Naive B cell (primary cell): ENCODE data around the gene RSPO3. TPM values are rescaled to one million over a fixed set of nuclear protein-coding genes. Genes with fewer than 3 reads are reported as not detected.

Experiments used
- ATAC-seq, 2 donors: fragments of 150-1000 bp; cut with Tn5 transposase; 2 replicates each; pipeline ENCODE4 v1.10.0; 2021; ENCODE audit warnings: low read depth in 2 of 2, mild to moderate bottlenecking in 2 of 2, moderate library complexity in 2 of 2
- DNase-seq: peaks from one replicate; pipeline ENCODE4 v3.0.0; 2022
- H3K27ac Mint-ChIP-seq, 6 donors: one replicate each; pipeline ENCODE4 v1.8.0; 2020 to 2022; ENCODE audit warnings: mild to moderate bottlenecking in 6 of 6, mixed read lengths in 6 of 6, moderate library complexity in 5 of 6, inconsistent platforms in 2 of 6
- H3K27me3 Mint-ChIP-seq, 3 donors: one replicate each; pipeline ENCODE4 v1.8.0; 2021 to 2022; ENCODE audit warnings: mixed read lengths in 3 of 3, mild to moderate bottlenecking in 1 of 3
- H3K36me3 Mint-ChIP-seq, 2 donors: one replicate each; pipeline ENCODE4 v1.8.0; 2020 to 2022; ENCODE audit warnings: mixed read lengths in 2 of 2, inconsistent platforms in 1 of 2, mild to moderate bottlenecking in 1 of 2
- H3K4me1 Mint-ChIP-seq, 3 donors: one replicate each; pipeline ENCODE4 v1.8.0; 2020 to 2022; ENCODE audit warnings: mixed read lengths in 3 of 3, inconsistent platforms in 1 of 3, mild to moderate bottlenecking in 1 of 3, moderate library complexity in 1 of 3
- H3K4me3 Mint-ChIP-seq, 8 donors: one replicate each; pipeline ENCODE4 v1.8.0; 2020 to 2022; ENCODE audit warnings: mild to moderate bottlenecking in 8 of 8, mixed read lengths in 8 of 8, moderate library complexity in 8 of 8, inconsistent platforms in 2 of 8
- H3K9me3 Mint-ChIP-seq, 7 donors: one replicate each; pipeline ENCODE4 v1.8.0; 2020 to 2022; ENCODE audit warnings: mixed read lengths in 7 of 7, mild to moderate bottlenecking in 5 of 7, inconsistent platforms in 2 of 7, moderate library complexity in 1 of 7
- polyA plus RNA-seq, 6 donors: library from polyadenylated mRNA; unstranded; fragments of 300-500 nt; fragmentation: Illumina TruSeq; gene quantifications; one replicate each; pipeline ENCODE4 v1.2.3, GENCODE V29; 2021; ENCODE audit warnings: low read depth in 6 of 6

The RSPO3 gene
- polyA plus RNA-seq, 6 donors from 2014 or later, result not detected

DNA sequence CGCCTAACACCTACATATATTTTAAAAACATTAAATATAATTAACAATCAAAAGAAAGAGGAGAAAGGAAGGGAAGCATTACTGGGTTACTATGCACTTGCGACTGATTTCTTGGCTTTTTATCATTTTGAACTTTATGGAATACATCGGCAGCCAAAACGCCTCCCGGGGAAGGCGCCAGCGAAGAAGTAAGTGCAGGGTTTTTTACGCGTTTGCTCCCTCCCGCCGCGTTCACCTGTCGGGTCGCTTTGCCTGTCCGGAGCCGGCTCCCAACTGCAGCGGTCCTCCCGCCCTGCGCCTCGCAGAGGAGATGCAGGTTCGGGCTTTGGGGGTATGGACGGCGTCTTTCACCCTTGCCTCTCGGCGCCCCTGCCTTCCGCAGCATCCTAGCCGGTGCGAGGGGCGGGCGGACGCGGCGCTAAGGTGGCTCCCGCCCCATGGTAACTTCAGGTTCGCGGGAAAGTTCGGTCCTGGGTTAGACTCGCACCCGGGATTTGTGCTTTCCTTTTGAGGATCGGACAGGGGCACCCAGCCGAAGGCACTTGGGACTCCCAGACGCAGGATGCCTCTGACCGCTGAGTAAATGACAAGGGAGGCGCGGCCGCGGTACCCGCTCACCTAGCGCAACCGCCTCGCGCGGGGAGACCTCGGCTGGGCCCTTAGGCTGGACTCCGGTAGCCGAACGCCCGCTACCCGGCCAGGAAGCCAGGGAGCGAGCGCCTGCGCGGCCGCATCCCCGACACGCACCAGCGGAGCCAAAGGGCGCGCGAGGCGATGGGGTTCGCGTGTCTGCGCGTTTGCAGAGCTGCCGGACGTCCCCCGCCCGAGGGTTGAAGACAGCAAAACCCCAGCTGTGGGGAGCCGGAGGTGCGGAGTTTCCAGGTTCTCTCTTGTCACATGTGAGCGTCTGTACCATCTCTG, 891 bp downstream of the RSPO3 start:
- DNase-seq (no peak), ATAC-seq (peak; percentile 54 to 56)
- H3K4me1 Mint-ChIP-seq, result peaks cover 25 to 37% (median 27%) of the 10 kb centered on the region in 3 donors
- no peaks in the 10 kb centered on the region for H3K36me3 Mint-ChIP-seq
- H3K27ac Mint-ChIP-seq, result no peak overlapping the region
- H3K4me3 Mint-ChIP-seq, result peak overlapping the region; percentile 39 to 88 (median 82)
- H3K27me3 Mint-ChIP-seq, result peaks cover 63 to 76% (median 75%) of the 10 kb centered on the region in 3 donors
- no peaks in the 10 kb centered on the region for H3K9me3 Mint-ChIP-seq

GRCh38 chr6:127120023-127120786, 1.7 kb downstream of the RSPO3 start:
- no peaks in the 10 kb centered on the region for H3K36me3 Mint-ChIP-seq
- H3K4me1 Mint-ChIP-seq, result peaks cover 25 to 37% (median 27%) of the 10 kb centered on the region in 3 donors
- H3K27ac Mint-ChIP-seq, result no peak overlapping the region
- H3K4me3 Mint-ChIP-seq, result peak overlapping the region in 7 of 8 donors; percentile 60 to 83 (median 79)
- H3K9me3 Mint-ChIP-seq, result no peaks in the 10 kb centered on the region
- H3K27me3 Mint-ChIP-seq, result peaks cover 58 to 72% (median 72%) of the 10 kb centered on the region in 3 donors
- ATAC-seq, result no peak
- DNase-seq, result no peak

DNA sequence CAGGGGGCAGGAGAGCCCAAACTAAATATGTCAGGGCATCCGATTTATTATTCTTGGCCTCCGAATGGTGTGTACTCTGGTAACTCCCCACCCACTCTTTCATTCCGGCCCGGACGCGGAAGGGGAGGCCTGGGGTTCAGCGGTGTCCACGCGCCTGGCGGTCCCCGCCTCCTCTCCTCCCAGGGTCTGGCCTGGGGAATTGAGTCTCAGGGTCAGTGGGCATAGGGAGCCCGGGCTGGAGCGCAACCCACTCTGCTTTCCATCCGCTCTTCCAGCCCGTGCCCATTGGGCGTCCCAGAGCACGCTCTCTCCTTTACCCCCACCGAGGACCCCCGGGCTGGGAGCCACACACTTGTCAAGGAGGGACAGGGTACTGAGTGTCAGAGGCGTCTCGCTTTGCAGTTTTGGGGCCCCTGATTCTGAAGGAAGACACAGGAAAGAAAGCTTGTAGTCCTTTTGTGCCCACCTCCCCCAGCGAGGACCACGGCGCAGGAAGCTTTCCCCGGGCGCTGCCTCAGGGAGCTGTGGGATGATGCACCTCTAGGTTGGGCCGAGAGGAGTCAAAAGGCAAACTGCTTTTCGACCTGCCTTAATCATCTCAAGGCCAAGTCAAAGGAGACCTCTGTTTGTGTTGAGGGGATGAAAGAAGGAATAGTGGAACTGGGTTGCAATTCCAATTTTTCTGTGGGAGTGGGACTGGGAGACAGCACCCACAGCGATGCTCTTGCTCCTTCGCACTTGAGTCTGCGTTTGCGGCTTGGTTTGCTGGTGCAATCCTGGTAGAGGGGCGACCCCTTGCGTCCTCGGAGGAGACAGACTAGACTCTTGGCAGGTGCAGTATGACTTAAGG, 2.5 kb downstream of the RSPO3 start:
- peak overlapping the region; percentile 20 to 83 (median 62) for H3K4me3 Mint-ChIP-seq
- DNase-seq, result peak; percentile 29
- no peaks in the 10 kb centered on the region for H3K9me3 Mint-ChIP-seq
- peaks cover 50 to 74% (median 72%) of the 10 kb centered on the region in 3 donors for H3K27me3 Mint-ChIP-seq
- no peak overlapping the region for H3K27ac Mint-ChIP-seq
- no peaks in the 10 kb centered on the region for H3K36me3 Mint-ChIP-seq
- ATAC-seq, result peak; percentile 63 to 71
- peaks cover 25 to 37% (median 27%) of the 10 kb centered on the region in 3 donors for H3K4me1 Mint-ChIP-seq

- no peak for DNase-seq
- Mint-ChIP-seq H3K4me1 (peaks cover 25 to 37% (median 27%) of the 10 kb centered on the region in 3 donors), H3K36me3 (no peaks in the 10 kb centered on the region), H3K27ac (no peak overlapping the region), H3K9me3 (no peaks in the 10 kb centered on the region), H3K4me3 (peak overlapping the region in 5 of 8 donors; percentile 15 to 76 (median 41)), H3K27me3 (peaks cover 44 to 74% (median 69%) of the 10 kb centered on the region in 3 donors)
- no peak for ATAC-seq
These were observed 3.1 kb downstream of the RSPO3 start for GRCh38 chr6:127121637-127121960.

GRCh38 chr6:127124172-127124571, 5.7 kb downstream of the RSPO3 start:
- no peaks in the 10 kb centered on the region for H3K9me3 Mint-ChIP-seq
- DNase-seq, result no peak
- H3K27ac Mint-ChIP-seq, result no peak overlapping the region
- H3K36me3 Mint-ChIP-seq, result no peaks in the 10 kb centered on the region
- no peak for ATAC-seq
- H3K4me1 Mint-ChIP-seq, result peaks cover 11 to 19% (median 16%) of the 10 kb centered on the region in 3 donors
- no peak overlapping the region for H3K4me3 Mint-ChIP-seq
- H3K27me3 Mint-ChIP-seq, result peaks cover 32 to 72% (median 56%) of the 10 kb centered on the region in 3 donors

DNA sequence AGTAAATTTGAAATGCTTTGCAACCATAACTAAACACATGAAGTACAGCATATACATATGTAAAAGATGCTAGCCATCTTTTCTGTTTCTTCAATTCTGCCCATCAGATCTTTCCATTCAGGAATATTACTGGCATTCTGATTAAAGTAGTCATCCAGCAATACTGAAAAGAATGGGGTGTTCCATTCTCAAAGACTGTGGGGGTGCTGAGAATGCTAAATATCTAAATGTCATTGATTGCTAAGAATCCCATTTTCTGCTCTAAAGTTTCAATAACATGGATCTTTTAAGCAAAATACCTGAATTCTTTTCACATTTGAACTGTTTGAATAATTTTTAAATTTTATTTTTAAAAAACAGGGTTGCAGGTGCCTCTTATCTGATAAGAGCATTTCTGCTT, 6.2 kb downstream of the RSPO3 start:
- H3K4me1 Mint-ChIP-seq, result peaks cover 11 to 18% (median 16%) of the 10 kb centered on the region in 3 donors

DNA sequence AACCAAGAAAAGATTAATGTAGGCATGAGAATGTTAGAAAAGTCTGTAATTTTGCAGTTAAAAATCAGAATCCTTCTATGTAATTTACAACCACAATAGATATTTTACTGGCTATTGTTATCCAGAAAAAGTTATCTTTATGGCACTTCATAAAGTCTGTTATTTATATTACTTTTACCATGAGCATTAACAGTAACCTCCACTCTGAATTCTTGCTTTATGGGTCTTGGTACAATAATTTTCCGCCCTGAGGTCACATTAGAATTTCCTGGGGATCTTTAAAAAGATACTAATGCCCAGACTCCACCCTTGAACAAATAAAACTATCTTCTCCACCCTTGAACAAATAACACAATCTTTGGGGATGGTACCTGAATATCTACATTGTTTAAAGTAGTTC, 9.6 kb downstream of the RSPO3 start:
- no peaks in the 10 kb centered on the region for H3K9me3 Mint-ChIP-seq
- no peak for DNase-seq
- H3K36me3 Mint-ChIP-seq, result no peaks in the 10 kb centered on the region
- peaks cover 10 to 73% (median 47%) of the 10 kb centered on the region in 3 donors for H3K27me3 Mint-ChIP-seq
- ATAC-seq, result no peak
- no peak overlapping the region for H3K4me3 Mint-ChIP-seq
- no peak overlapping the region for H3K27ac Mint-ChIP-seq
- no peaks in the 10 kb centered on the region for H3K4me1 Mint-ChIP-seq

More for the DNA sequence above, 6.2 kb downstream of the RSPO3 start:
- Mint-ChIP-seq H3K27me3 (peaks cover 35 to 77% (median 61%) of the 10 kb centered on the region in 3 donors), H3K27ac (no peak overlapping the region), H3K36me3 (no peaks in the 10 kb centered on the region), H3K9me3 (no peaks in the 10 kb centered on the region), H3K4me3 (no peak overlapping the region)
- DNase-seq, result no peak
- no peak for ATAC-seq

- Mint-ChIP-seq H3K27me3 (peaks cover 10 to 62% (median 38%) of the 10 kb centered on the region in 3 donors), H3K27ac (no peak overlapping the region), H3K4me3 (no peak overlapping the region), H3K4me1 (no peaks in the 10 kb centered on the region), H3K9me3 (no peaks in the 10 kb centered on the region), H3K36me3 (no peaks in the 10 kb centered on the region)
- ATAC-seq (no peak), DNase-seq (no peak)
These were observed 10.8 kb downstream of the RSPO3 start for GRCh38 chr6:127129251-127129650.

DNA sequence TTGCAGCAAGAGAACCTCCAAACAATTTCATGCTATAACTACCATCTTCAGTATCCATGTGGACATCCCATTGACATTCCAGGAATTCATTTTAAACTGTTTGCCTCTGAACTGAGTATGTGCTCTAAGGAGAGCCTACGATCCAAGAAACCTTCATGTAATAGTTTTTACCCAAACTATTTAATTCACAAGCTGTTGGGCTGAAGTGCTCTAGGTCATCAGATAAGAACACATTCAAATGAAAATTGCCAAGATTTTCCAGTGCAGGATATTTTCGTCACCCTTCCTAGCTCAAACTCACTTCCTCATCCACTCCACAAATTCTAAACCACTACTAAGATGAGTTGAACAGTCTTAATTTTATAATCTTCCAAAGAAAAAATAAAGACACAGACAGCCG, 12.8 kb downstream of the RSPO3 start:
- ATAC-seq (no peak), DNase-seq (no peak)
- H3K36me3 Mint-ChIP-seq, result no peaks in the 10 kb centered on the region
- no peaks in the 10 kb centered on the region for H3K4me1 Mint-ChIP-seq
- H3K4me3 Mint-ChIP-seq, result no peak overlapping the region
- H3K9me3 Mint-ChIP-seq, result no peaks in the 10 kb centered on the region
- no peak overlapping the region for H3K27ac Mint-ChIP-seq
- H3K27me3 Mint-ChIP-seq, result peaks cover 10 to 46% (median 40%) of the 10 kb centered on the region in 3 donors

- Mint-ChIP-seq H3K9me3 (no peaks in the 10 kb centered on the region), H3K4me3 (no peak overlapping the region), H3K36me3 (no peaks in the 10 kb centered on the region), H3K4me1 (no peaks in the 10 kb centered on the region), H3K27me3 (peaks cover 16 to 42% (median 40%) of the 10 kb centered on the region in 3 donors), H3K27ac (no peak overlapping the region)
- ATAC-seq, result no peak
- DNase-seq, result no peak
These were observed 13.4 kb downstream of the RSPO3 start for GRCh38 chr6:127131772-127132376.

DNA sequence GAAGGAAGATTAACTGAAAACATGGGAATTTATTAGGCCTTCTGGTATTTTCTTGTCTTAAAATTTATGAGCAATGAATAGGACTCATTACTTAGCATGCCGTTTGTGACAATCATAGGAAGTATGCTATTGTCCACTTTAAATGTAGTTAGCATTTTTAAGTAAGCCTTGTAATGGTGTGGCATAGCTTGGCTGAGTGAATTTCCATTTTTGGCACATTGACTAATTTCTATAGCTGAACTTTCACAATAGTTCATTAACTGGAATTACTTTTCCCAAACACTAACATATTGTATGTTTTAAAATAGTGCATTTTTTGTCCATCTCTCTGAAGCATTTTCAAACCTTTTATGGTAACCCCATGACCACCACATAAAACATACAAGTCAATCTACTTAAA, 15.7 kb downstream of the RSPO3 start:
- Mint-ChIP-seq H3K27ac (no peak overlapping the region), H3K27me3 (peaks cover 19 to 33% (median 19%) of the 10 kb centered on the region in 3 donors), H3K4me3 (no peak overlapping the region), H3K4me1 (no peaks in the 10 kb centered on the region), H3K36me3 (no peaks in the 10 kb centered on the region), H3K9me3 (no peaks in the 10 kb centered on the region)
- ATAC-seq (no peak), DNase-seq (no peak)

DNA sequence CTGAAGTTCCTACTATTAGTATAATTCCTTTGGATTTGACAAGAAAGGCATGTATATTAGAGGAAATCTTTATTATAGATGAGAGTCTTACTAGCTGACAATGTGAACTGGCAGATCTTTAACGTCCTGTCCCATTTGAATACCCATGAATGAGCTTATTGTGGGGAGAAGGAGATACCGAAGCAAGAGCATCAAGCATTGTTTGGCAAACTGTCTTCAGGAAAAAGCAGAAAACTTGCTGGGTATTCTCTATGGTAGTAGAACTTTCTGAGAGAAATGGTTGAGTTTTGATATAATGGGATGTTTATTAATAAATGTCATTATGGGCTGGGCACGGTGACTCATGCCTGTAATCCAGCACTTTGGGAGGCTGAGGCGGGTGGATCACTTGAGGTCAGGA, 18.3 kb downstream of the RSPO3 start:
- DNase-seq (no peak), ATAC-seq (no peak)
- Mint-ChIP-seq H3K27me3 (peaks cover 3 to 20% (median 19%) of the 10 kb centered on the region in 3 donors), H3K4me1 (no peaks in the 10 kb centered on the region), H3K4me3 (no peak overlapping the region), H3K27ac (no peak overlapping the region), H3K36me3 (no peaks in the 10 kb centered on the region), H3K9me3 (no peaks in the 10 kb centered on the region)

DNA sequence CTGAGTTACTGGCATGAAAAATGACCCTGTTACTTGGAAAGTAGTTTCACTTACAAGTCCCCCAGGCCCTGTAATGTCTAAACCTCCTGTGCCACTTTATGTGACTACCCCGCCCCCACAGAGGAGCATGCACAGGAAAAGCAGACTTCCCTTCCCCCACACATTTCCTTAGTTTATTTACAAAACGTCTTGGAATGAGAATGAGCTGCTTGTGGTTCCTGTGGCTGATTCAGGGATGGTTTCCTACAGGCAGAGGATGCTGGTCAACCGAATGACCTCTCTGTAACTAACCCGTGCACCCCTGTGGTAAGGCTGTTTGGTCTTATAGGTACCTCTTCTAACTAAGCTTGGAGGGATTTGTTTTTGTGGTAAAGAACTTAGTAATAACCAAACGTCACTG, 28.5 kb downstream of the RSPO3 start:
- Mint-ChIP-seq H3K36me3 (no peaks in the 10 kb centered on the region), H3K27ac (no peak overlapping the region), H3K9me3 (no peaks in the 10 kb centered on the region), H3K27me3 (peaks cover 10 to 14% (median 12%) of the 10 kb centered on the region in 3 donors), H3K4me1 (no peaks in the 10 kb centered on the region), H3K4me3 (no peak overlapping the region)
- ATAC-seq (no peak), DNase-seq (no peak)
